ENCODE data around the gene FKBP1A. TPM values are rescaled to one million over a fixed set of nuclear protein-coding genes. Genes with fewer than 3 reads are reported as not detected.

FKBP1A gene
- total and polyA plus RNA-seq, 8 donors: 33.0 to 283 (median 149) TPM

- intact Hi-C loops (cut with DNase I; ENCODE audit: low total_unique reads): no loop called here
- 64 to 96% (median 79%) methylated on average over 2 to 3 of the region's 3 CpGs for whole genome bisulfite sequencing, 5 donors
Measured at GRCh38 chr20:1334761-1335160, 58.1 kb downstream of the FKBP1A start.

DNA sequence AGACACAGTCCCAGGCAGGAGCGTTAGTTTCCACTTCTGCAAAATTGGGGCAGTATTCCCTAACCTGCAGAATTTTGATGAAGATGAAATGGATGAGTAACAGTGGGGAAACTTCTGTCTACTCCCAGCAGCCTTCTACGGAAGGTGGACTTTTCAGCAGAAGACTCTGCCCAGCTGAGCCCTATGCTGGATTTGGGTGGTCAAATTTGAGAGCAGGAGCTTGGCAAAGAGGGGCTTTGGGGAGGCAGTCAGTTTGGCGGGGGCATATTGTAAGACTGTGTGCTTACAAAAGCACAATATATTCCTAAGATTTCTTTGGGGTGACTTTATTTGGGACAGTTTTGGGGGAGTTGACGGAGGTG lies 58.5 kb downstream of the FKBP1A start:
- intact Hi-C loops (cut with DNase I; ENCODE audit: low total_unique reads): no loop called here
- DNase-seq: no peak

More at GRCh38 chr20:1334761-1335160, 58.1 kb downstream of the FKBP1A start:
- Histone ChIP-seq H3K9me3 (no peaks in the 10 kb centered on the region), H3K4me3 (no peak overlapping the region), H3K36me3 (peaks cover 0 to 13% (median 9%) of the 10 kb centered on the region in 4 donors), H3K27ac (no peak overlapping the region), H3K27me3 (no peaks in the 10 kb centered on the region), H3K4me1 (peaks cover 21 to 38% (median 30%) of the 10 kb centered on the region in 4 donors)
- DNase-seq: no peak
- TF ChIP-seq CTCF (IDR thresholded peaks at IDR 0.05) (no peak), POLR2AphosphoS5 (IDR thresholded peaks at IDR 0.05) (no peak), POLR2A (IDR thresholded peaks at IDR 0.05) (no peak), EP300 (IDR thresholded peaks at IDR 0.05) (no peak)

DNA sequence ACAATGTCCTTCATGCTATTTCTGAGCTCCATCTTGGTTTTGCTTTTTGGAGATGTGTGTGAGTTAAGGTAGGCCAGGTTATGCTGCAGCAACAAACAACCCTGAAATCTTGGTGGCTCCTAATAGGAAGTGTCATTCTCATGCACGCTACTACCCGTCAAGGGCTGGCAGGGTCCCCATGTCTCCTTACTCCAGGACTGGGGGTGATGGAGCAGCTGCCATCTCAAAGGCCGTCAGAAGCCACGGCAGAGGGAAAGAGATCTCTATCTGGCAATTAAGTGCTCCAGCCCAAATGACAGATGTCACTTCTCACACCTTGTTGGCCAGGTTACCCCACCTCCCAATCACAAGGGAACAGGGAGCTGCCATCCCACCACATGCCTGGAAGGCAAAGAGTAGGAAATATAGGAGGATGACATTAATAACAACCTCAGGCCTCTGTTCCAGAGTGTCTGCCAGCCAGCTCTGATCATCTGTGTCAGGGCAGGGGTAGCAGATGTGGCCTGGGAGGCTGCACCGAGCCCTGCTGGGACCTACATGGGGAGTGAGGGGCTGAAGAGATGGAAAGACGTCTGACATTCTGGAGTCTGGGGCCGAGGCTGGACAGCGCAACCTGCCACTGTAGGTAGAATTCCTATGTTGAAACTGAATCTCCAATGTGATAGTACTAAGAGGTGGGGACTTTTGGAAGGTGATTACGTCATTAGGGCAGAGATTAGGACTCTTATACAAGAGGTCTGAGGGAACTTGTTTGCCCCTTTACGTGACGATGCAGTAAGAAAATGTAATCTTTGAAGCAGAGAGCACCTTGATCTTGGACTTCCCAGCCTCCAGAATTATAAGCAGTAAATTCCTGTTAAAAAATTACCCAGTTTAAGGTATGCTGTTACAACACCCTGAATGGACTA lies 59.1 kb downstream of the FKBP1A start:
- DNase-seq: no peak
- H3K4me3 ChIP-seq: no peak overlapping the region
- 94 to 97% (median 96%) methylated on average over 11 of the region's 11 CpGs for WGBS, 5 donors
- peaks cover 0 to 13% (median 9%) of the 10 kb centered on the region in 4 donors for H3K36me3 ChIP-seq
- H3K4me1 ChIP-seq: peaks cover 25 to 49% (median 39%) of the 10 kb centered on the region in 4 donors
- H3K9me3 ChIP-seq: no peaks in the 10 kb centered on the region
- intact Hi-C loops (cut with DNase I; ENCODE audit: low total_unique reads): no loop called here
- no peaks in the 10 kb centered on the region for H3K27me3 ChIP-seq
- H3K27ac ChIP-seq: no peak overlapping the region
- no peak for TF ChIP-seq CTCF (IDR thresholded peaks at IDR 0.05)
- no peak for TF ChIP-seq POLR2AphosphoS5 (IDR thresholded peaks at IDR 0.05)
- no peak for TF ChIP-seq EP300 (IDR thresholded peaks at IDR 0.05)
- no peak for TF ChIP-seq POLR2A (IDR thresholded peaks at IDR 0.05)

More for the DNA sequence above, 58.5 kb downstream of the FKBP1A start:
- H3K27me3 ChIP-seq: no peaks in the 10 kb centered on the region
- no peak overlapping the region for H3K4me3 ChIP-seq
- H3K4me1 ChIP-seq: peaks cover 21 to 42% (median 33%) of the 10 kb centered on the region in 4 donors
- 86 to 96% (median 95%) methylated on average over 4 of the region's 4 CpGs for WGBS, 5 donors
- peaks cover 0 to 13% (median 9%) of the 10 kb centered on the region in 4 donors for H3K36me3 ChIP-seq
- no peak overlapping the region for H3K27ac ChIP-seq
- TF ChIP-seq CTCF (IDR thresholded peaks at IDR 0.05) (no peak), EP300 (IDR thresholded peaks at IDR 0.05) (no peak), POLR2AphosphoS5 (IDR thresholded peaks at IDR 0.05) (no peak), POLR2A (IDR thresholded peaks at IDR 0.05) (no peak)
- H3K9me3 ChIP-seq: no peaks in the 10 kb centered on the region

DNA sequence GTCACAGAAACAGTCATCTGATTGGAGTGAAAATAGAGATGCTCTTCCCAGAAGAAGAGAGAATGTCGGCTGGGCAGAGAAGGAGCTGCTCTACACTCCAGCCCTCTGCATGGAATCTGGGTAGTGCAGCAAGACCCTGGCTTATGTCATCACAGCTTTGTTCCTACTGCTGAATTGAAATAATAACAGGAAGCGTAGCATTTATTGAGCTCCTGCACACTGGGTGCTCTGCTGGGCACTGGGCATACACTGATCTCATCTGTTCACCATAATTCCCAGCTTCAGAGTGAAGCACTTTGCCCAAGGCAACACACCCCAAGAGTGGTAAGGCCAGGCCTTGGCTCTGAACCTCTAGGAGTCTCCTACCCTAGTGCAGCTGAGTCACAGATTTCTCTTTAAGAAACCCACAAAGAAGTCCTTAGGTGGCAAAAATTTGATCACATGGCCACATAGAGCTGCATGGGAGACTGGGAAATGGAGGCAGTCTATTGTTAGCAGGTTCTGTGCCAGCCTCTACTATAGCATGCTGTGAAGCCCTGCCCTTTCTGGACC lies 60.0 kb downstream of the FKBP1A start:
- H3K27ac ChIP-seq: no peak overlapping the region
- no peaks in the 10 kb centered on the region for H3K27me3 ChIP-seq
- peaks cover 34 to 55% (median 47%) of the 10 kb centered on the region in 4 donors for H3K4me1 ChIP-seq
- WGBS, 5 donors: 86 to 96% (median 95%) methylated on average over 2 of the region's 2 CpGs
- no peaks in the 10 kb centered on the region for H3K9me3 ChIP-seq
- intact Hi-C loops (cut with DNase I; ENCODE audit: low total_unique reads): no loop called here
- H3K36me3 ChIP-seq: peaks cover 0 to 13% (median 9%) of the 10 kb centered on the region in 4 donors
- no peak for DNase-seq
- TF ChIP-seq POLR2A (IDR thresholded peaks at IDR 0.05) (no peak), EP300 (IDR thresholded peaks at IDR 0.05) (no peak), POLR2AphosphoS5 (IDR thresholded peaks at IDR 0.05) (no peak), CTCF (IDR thresholded peaks at IDR 0.05) (no peak)
- no peak overlapping the region for H3K4me3 ChIP-seq

Data from stomach (tissue), 9 donors.